Transverse colon (tissue), 4 donors: ENCODE data around the gene CANT1. TPM values are rescaled to one million over a fixed set of nuclear protein-coding genes. Genes with fewer than 3 reads are reported as not detected.
A peak's percentile ranks its signal among the peaks of the same experiment; 100 is the strongest.

Experiments used
- DNase-seq: peaks from one replicate; pipeline ENCODE4 v3.0.0-alpha.2; 2019
- H3K27ac ChIP-seq, 4 donors: fragments of 200-600 bp; sonication (generic); 2 replicates each; pipeline ENCODE4 v1.5.1; 2016 to 2018; ENCODE audit warnings: inconsistent platforms in 4 of 4
- H3K27me3 ChIP-seq: fragments of 200-600 bp; sonication (generic); 2 replicates; pipeline ENCODE4 v1.5.1; 2017; ENCODE audit warnings: inconsistent platforms
- H3K36me3 ChIP-seq, 4 donors: fragments of 200-600 bp; sonication (generic); 2 replicates each; pipeline ENCODE4 v1.5.1; 2017 to 2019; ENCODE audit warnings: inconsistent platforms in 4 of 4
- H3K4me1 ChIP-seq, 4 donors: fragments of 200-600 bp; sonication (generic); 2 replicates each; pipeline ENCODE4 v1.5.1; 2017 to 2020; ENCODE audit warnings: inconsistent platforms in 4 of 4
- H3K4me3 ChIP-seq, 4 donors: fragments of 200-600 bp; sonication (generic); 1 replicate in 1 of 4; 2 replicates in 3 of 4; pipeline versions ENCODE4 v1.5.1 to v1.6.1; 2017 to 2019; ENCODE audit warnings: inconsistent platforms in 4 of 4
- H3K9me3 ChIP-seq, 2 donors: fragments of 200-600 bp; sonication (generic); 2 replicates each; pipeline ENCODE4 v1.5.1; 2017 to 2019; ENCODE audit warnings: inconsistent platforms in 2 of 2
- CTCF ChIP-seq, 5 experiments: fragments of 200-600 bp in 3 of 5; fragments of 450-650 bp in 2 of 5; sonication (generic) in 3 of 5; IDR thresholded peaks; 1 replicate in 2 of 5; 2 replicates in 3 of 5; pipeline ENCODE4 v1.5.1; 2016 to 2017; ENCODE audit warnings: antibody characterized with exemption in 5 of 5, inconsistent platforms in 3 of 5, mild to moderate bottlenecking in 2 of 5, moderate library complexity in 1 of 5
- EP300 ChIP-seq: sonication (generic); formaldehyde crosslinking; IDR thresholded peaks from one replicate; pipeline ENCODE4 v1.6.1; 2017; ENCODE audit warnings: antibody characterized with exemption, low read depth
- POLR2A ChIP-seq: fragments of 450-650 bp; IDR thresholded peaks from one replicate; pipeline ENCODE4 v1.6.1; 2016; ENCODE audit warnings: antibody characterized with exemption, mild to moderate bottlenecking, moderate library complexity
- POLR2AphosphoS5 ChIP-seq, 3 donors: sonication (generic); formaldehyde crosslinking; IDR thresholded peaks; one replicate each; pipeline ENCODE4 v1.6.1; 2016; ENCODE audit warnings: antibody characterized with exemption in 3 of 3
- WGBS, 2 donors: methylation state at CpG; one replicate each; pipeline ENCODE4 v1.1.5; 2018; ENCODE audit warnings: low coverage in 1 of 2; 5-methylcytosine and 5-hydroxymethylcytosine counted together
- in situ Hi-C, 4 donors: fragments of 200-750 bp; cut with MboI; loops; one replicate each; pipeline versions ENCODE4 v1.15.0 to v1.15.1; 2017; ENCODE audit warnings: low sequenced_read_pairs in 3 of 4, low pct_ligation_motif_present in 1 of 4, low pct_unique_long_range_greater_than_20kb in 1 of 4
- intact Hi-C: fragments of 100-400 bp; cut with DNase I; formaldehyde crosslinking; loops from one replicate; pipeline ENCODE4 v1.15.1; 2023; ENCODE audit warnings: low total_unique reads
- total RNA-seq, 4 donors: library from RNA; depleted of rRNA; stranded (reverse); fragments of >200 nt; gene quantifications; one replicate each; pipeline ENCODE4 v1.1.0, GENCODE V29; 2016

Gene CANT1
- total RNA-seq, 4 donors from 2014 or later = 89.4 to 231 (median 138) TPM

DNA sequence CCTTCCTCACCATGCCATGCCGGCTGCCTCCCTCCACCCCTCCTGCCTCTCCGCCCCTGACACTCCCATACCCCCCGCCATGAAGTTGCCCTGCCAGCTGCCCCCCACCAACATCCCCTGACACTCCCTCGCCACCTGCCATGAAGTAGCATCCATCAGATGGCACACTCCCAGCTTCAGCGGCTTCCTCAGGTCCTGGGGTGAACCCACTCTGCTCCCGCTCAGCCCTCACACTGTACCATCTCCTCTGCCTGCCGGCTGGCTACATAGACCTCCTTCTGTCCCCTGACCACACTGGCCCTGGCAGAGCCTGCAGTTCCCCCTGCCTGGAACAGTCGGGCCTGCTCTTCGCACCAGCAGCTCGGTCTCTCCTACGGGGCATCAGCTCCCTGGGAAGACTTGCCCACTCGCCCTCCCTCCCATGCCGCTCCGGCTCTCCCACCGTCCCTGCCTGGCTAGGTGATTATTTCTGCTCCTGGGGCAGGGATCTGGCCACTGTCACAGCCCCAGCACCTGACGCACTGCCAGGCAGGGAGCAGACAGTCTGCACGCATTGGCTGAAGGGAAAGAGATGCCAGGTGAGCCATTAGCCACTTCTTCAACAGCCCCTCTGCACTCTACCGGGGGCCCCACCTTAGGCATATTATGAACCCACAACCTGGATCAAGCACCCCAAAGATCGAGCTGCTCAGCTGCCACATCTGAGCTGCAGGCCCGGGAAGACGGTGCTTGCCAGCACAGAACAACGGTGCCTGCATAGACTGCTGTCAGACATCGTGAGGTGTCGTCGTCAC lies 9.0 kb downstream of the CANT1 start:
- peaks cover 7 to 78% (median 70%) of the 10 kb centered on the region in 4 donors for H3K4me1 ChIP-seq
- H3K9me3 ChIP-seq = no peaks in the 10 kb centered on the region
- H3K4me3 ChIP-seq = no peak overlapping the region
- H3K27ac ChIP-seq = peak overlapping the region in 3 of 4 donors; percentile 81 to 89 (median 83)
- in situ Hi-C loops = no loop called here
- TF ChIP-seq EP300 (no peak), CTCF (IDR thresholded peaks at IDR 0.05) (no peak), POLR2A (no peak), POLR2AphosphoS5 (IDR thresholded peaks at IDR 0.05) (no peak)
- 78% methylated on average over 25 of the region's 25 CpGs; no CpG with 5 or more reads in 1 of the 2 donors for WGBS, 2 donors
- DNase-seq = no peak
- H3K27me3 ChIP-seq = no peaks in the 10 kb centered on the region
- intact Hi-C loops = no loop called here
- no peaks in the 10 kb centered on the region for H3K36me3 ChIP-seq

- no peaks in the 10 kb centered on the region for H3K27me3 ChIP-seq
- H3K4me1 ChIP-seq = peaks cover 6 to 82% (median 74%) of the 10 kb centered on the region in 4 donors
- no peaks in the 10 kb centered on the region for H3K36me3 ChIP-seq
- peak overlapping the region in 3 of 4 donors; percentile 81 to 89 (median 83) for H3K27ac ChIP-seq
- 94% methylated on average over 12 of the region's 12 CpGs; no CpG with 5 or more reads in 1 of the 2 donors for WGBS, 2 donors
- DNase-seq = no peak
- intact Hi-C loops = no loop called here
- in situ Hi-C loops = no loop called here
- TF ChIP-seq POLR2AphosphoS5 (IDR thresholded peaks at IDR 0.05) = no peak
- no peak for TF ChIP-seq CTCF (IDR thresholded peaks at IDR 0.05)
- TF ChIP-seq EP300 = no peak
- TF ChIP-seq POLR2A = no peak
- H3K4me3 ChIP-seq = no peak overlapping the region
- no peaks in the 10 kb centered on the region for H3K9me3 ChIP-seq
Measured at GRCh38 chr17:78999947-79000395, 9.6 kb downstream of the CANT1 start.

DNA sequence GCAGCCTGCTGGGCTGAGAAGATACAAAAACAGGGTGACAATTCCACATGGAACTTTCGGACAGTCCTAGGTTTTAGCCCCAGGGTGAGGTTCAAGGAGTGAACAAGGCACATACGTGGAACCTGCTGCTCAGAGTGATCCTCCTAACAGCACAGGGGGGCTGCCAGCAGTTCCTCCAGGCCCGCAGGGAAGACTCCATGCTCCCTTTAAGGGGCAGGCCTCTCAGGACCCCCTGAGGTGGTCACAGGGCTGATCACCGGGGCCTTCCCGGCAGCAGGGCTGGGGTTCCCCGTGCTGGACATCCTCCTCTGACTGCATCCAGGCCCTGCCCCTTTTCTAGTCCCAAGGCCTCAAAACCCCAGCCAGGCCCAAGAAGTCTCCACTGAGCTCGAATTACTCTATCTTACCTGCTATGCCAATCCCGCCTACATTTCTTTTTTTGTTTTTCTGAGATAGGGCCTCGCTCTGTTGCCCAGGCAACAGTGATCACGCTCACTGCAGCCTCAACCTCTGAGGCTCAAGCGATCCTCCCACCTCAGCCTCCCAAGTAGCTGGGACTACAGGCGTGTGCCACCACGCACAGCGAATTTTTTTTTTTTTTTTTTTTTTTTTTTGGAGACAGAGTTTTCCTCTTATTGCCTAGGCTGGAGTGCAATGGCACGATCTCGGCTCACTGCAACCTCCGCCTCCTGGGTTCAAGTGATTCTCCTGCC lies 10.4 kb downstream of the CANT1 start:
- intact Hi-C loops = no loop called here
- DNase-seq = no peak

More for the DNA sequence above, 10.4 kb downstream of the CANT1 start:
- in situ Hi-C loops = no loop called here
- Histone ChIP-seq H3K36me3 (no peaks in the 10 kb centered on the region), H3K4me1 (peaks cover 6 to 90% (median 82%) of the 10 kb centered on the region in 4 donors), H3K4me3 (peak overlapping the region in 1 of 4 donors; percentile 2), H3K27ac (peak overlapping the region; percentile 81 to 89 (median 84)), H3K9me3 (no peaks in the 10 kb centered on the region), H3K27me3 (no peaks in the 10 kb centered on the region)
- WGBS, 2 donors = 82 to 95% methylated on average over 7 to 17 of the region's 17 CpGs
- TF ChIP-seq POLR2A (no peak), EP300 (no peak), POLR2AphosphoS5 (IDR thresholded peaks at IDR 0.05) (no peak), CTCF (IDR thresholded peaks at IDR 0.05) (no peak)
